Fibroblast of villous mesenchyme (primary cell): ENCODE results near the gene GFRA1. TPM values are rescaled to one million over a fixed set of nuclear protein-coding genes. Genes with fewer than 3 reads are reported as not detected.

Experiments used
- DNase-seq: peaks from one replicate; pipeline ENCODE4 v3.0.0-alpha.2; 2010; ENCODE audit warnings: low read depth
- H3K4me3 ChIP-seq: 2 replicates; pipeline ENCODE4 v1.5.1; 2011; ENCODE audit warnings: low read depth, mild to moderate bottlenecking, low read length
- total RNA-seq: library from RNA; depleted of rRNA; stranded (reverse); fragments of >200 nt; gene quantifications from 2 replicates; pipeline ENCODE4 v1.2.3, GENCODE V29; 2012
- TF ChIP-seq, protein P1 (sequence below): IDR thresholded peaks from 2 replicates; pipeline ENCODE4 v1.5.1; 2012; ENCODE audit warnings: low read depth, mild to moderate bottlenecking, low read length; ENCODE audit not compliant: insufficient read depth

GFRA1 gene
- total RNA-seq, 1 donor, result 59.6 TPM

DNA sequence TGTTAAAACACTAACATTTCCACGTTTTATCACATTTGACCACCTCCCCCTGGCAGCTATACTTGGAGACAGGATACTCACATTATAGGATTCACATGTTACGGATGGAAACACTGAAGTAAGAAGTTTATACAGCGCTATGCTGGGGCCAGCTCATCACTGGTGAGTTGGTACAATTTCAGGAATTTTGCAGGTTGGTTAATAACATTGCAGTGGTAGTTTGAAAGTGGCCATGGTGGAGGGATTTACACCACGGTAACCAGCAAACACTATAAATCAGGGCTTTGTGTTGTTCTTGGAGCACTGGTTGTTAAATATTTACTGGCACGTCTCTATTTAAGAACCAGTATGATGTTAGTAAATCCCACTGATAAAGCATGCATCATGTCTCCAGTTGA is 174.0 kb downstream of the GFRA1 start:
- H3K4me3 ChIP-seq, result no peak overlapping the region
- no peak for DNase-seq
- TF ChIP-seq, protein P1, sequence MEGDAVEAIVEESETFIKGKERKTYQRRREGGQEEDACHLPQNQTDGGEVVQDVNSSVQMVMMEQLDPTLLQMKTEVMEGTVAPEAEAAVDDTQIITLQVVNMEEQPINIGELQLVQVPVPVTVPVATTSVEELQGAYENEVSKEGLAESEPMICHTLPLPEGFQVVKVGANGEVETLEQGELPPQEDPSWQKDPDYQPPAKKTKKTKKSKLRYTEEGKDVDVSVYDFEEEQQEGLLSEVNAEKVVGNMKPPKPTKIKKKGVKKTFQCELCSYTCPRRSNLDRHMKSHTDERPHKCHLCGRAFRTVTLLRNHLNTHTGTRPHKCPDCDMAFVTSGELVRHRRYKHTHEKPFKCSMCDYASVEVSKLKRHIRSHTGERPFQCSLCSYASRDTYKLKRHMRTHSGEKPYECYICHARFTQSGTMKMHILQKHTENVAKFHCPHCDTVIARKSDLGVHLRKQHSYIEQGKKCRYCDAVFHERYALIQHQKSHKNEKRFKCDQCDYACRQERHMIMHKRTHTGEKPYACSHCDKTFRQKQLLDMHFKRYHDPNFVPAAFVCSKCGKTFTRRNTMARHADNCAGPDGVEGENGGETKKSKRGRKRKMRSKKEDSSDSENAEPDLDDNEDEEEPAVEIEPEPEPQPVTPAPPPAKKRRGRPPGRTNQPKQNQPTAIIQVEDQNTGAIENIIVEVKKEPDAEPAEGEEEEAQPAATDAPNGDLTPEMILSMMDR, result no peak

DNA sequence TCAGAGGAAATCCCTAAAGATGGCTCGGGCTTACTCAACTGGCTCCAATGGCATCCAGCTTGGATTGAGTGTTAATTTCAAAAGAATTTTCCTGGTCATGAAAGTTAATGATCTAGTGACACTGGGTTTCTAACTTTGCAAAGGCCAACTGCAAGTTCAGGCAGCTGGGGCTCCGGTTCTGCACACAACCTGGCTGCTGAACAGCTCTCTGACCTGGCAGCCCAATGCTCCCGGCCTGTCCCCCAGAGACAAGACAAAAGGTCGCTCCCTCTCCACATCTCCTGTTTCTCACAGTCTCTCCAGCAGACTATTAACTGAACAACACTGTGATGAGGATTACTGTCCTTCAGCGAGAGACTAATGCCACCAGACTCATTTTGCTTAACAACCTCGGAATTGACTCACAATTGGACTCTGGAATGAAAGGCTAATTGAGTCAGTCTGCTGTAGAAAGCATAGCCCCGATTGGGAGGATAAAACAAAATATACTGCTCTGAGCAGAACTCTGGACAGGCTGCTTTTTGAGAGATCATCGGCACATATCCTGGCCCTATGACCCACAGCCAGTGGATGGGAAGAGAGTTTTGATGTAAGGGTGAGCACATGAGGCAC is 174.5 kb downstream of the GFRA1 start:
- TF ChIP-seq, protein P1, result no peak
- no peak overlapping the region for H3K4me3 ChIP-seq
- no peak for DNase-seq

DNA sequence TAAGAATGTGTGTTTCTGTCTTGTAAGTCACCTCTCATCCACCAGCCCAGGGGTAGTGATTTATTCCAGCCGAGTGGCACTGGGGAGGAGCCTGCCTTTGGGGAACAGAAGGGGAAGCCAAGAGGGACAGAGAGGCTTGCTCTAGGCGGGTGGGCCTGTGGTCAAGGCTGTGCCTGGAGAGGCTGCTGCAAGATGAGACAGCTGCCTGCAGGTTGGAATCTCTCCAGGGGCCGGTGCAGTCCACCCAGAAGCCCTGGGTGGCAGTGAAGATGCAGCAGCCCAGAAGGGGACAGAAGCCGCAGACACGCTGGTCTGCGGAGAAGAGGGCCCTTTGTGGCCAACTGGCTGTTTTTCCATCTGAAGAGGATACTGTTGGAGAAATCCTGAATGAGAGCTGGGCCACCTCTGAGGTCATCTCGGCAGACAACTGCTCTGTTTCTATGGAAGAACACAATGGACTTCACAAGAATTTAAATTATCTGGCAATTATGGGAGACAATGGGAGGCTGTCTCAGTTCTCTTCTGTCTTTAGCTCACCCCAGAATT is 175.7 kb downstream of the GFRA1 start:
- TF ChIP-seq, protein P1, result no peak
- H3K4me3 ChIP-seq, result no peak overlapping the region
- no peak for DNase-seq

DNA sequence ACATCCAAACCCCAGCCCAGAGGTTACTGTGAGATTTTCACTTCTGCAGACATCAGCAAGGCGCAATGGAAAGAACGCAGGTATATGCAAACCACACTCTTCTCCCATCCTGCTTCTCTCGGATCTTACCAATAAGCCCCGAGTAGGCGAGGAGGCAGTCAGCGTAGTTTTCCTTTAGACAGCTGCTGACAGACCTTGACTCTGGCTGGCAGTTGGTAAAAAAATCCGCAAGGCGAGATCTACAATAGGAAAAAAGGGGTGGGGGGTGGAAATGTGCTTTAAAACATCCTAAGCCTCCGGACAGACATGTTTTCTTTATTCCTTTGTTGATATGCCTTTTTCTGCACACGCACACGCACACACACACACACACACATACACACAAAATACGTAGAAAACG is 176.5 kb downstream of the GFRA1 start:
- TF ChIP-seq, protein P1, result no peak
- no peak overlapping the region for H3K4me3 ChIP-seq

DNA sequence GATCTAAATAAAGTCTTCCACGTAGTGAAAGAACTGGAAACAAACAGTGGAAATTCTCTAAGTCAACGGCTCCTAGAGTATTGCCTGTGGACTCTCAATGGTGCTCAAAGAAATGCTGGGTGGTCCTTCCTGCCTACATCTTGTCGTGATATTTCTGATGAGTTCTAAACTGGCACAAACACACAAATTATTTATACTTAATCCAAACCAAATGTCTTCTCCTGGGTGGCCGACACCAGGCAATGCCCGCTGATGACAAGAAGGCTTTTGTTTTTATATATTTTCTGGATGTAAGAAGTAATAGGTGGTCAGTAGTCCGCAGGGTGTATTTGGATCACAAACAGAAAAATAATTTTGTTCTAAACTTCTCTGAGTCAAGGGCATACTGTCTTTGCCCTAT is 178.7 kb downstream of the GFRA1 start:
- H3K4me3 ChIP-seq, result no peak overlapping the region
- TF ChIP-seq, protein P1, result no peak
- DNase-seq, result no peak

More for the DNA sequence above, 176.5 kb downstream of the GFRA1 start:
- DNase-seq, result no peak

DNA sequence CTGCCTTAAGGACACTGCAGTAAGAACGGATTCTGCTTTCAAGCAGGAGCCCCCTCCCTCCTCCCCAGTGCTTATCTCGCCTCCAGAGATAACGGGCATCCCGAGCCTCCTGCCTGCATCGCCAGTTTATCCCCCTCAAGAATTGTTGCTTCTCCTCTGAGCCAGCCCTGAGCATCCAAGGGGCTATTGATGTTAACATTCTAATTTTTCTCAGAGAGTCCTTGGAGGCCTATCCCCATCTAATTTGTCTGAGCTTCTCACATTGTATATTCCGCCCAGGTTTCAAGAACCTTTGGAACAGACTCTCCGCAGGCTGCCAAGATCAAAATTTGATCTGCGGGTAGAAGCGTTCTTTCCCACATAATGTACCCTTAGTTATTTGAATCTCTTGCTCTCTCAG is 180.0 kb downstream of the GFRA1 start:
- DNase-seq, result no peak
- no peak overlapping the region for H3K4me3 ChIP-seq
- TF ChIP-seq, protein P1, result no peak

DNA sequence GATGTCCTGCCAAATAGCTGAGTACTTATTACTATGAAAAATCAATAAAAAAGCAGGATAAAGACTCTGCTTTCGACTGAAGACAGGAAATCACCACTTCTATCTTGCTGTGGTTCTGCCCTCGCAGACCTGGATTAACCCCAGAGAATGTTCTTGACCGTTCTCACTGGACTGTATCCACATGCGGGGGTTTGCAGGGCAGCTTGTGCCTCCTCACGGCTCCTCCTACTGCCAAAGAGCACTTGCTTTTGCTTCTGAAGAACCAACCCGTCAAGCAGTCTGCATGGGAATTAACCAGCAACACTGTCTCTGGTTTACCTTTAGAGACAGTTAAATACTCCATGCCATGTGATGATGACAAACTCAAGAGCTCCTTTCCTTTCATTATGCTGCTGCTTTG is 184.0 kb downstream of the GFRA1 start:
- TF ChIP-seq, protein P1, result no peak
- no peak for DNase-seq
- H3K4me3 ChIP-seq, result no peak overlapping the region
